SK-N-SH treated with all-trans-retinoic acid at 6 μM for 48 hours (cell line): ENCODE measurements around the gene RUNX3.

Source experiments
- ATAC-seq: fragments of 200-7000 bp; cut with Tn5 transposase; 3 replicates; pipeline ENCODE4 v1.9.1; 2020; ENCODE audit warnings: mild to moderate bottlenecking, moderate library complexity
- ARNTL ChIP-seq: fragments of 450-650 bp; formaldehyde crosslinking; IDR thresholded peaks from 2 replicates; pipeline ENCODE4 v1.5.0; 2020; ENCODE audit warnings: low read depth, mild to moderate bottlenecking, moderate library complexity, borderline replicate concordance
- CSDC2 ChIP-seq: fragments of 250-450 bp; sonication (Bioruptor Pico); IDR thresholded peaks from 2 replicates; pipeline ENCODE4 v1.5.0; 2020; ENCODE audit warnings: mild to moderate bottlenecking, moderate library complexity
- ESRRG ChIP-seq: fragments of 250-450 bp; sonication (Bioruptor Pico); IDR thresholded peaks from 2 replicates; pipeline ENCODE4 v1.6.1; 2021; ENCODE audit warnings: mild to moderate bottlenecking
- ISL1 ChIP-seq: fragments of 250-450 bp; sonication (Bioruptor Pico); IDR thresholded peaks from 2 replicates; pipeline ENCODE4 v2.1.2; 2022; ENCODE audit warnings: mild to moderate bottlenecking, moderate library complexity
- OSR1 ChIP-seq: fragments of 250-450 bp; sonication (Bioruptor Pico); IDR thresholded peaks from 2 replicates; pipeline ENCODE4 v1.8.0; 2022; ENCODE audit warnings: moderate library complexity, mild to moderate bottlenecking, inconsistent platforms
- PPARA ChIP-seq: fragments of 250-450 bp; sonication (Bioruptor Pico); IDR thresholded peaks from 2 replicates; pipeline ENCODE4 v1.5.0; 2020; ENCODE audit warnings: mild to moderate bottlenecking, borderline replicate concordance
- RARB ChIP-seq: fragments of 250-450 bp; sonication (Bioruptor Pico); IDR thresholded peaks from 2 replicates; pipeline ENCODE4 v1.8.0; 2021; ENCODE audit warnings: mild to moderate bottlenecking, moderate library complexity
- SNAI2 ChIP-seq: fragments of 250-450 bp; sonication (Bioruptor Pico); IDR thresholded peaks from 2 replicates; pipeline ENCODE4 v1.5.0; 2020; ENCODE audit warnings: mild to moderate bottlenecking, moderate library complexity
- TCF4 ChIP-seq: fragments of 250-450 bp; sonication (Bioruptor Pico); IDR thresholded peaks from 2 replicates; pipeline ENCODE4 v1.8.0; 2021; ENCODE audit warnings: mild to moderate bottlenecking, moderate library complexity, borderline replicate concordance
- TOX ChIP-seq: fragments of 250-450 bp; sonication (Bioruptor Pico); IDR thresholded peaks from 2 replicates; pipeline ENCODE4 v1.8.0; 2021; ENCODE audit warnings: mild to moderate bottlenecking, moderate library complexity, borderline replicate concordance
- ZC3H10 ChIP-seq: fragments of 250-450 bp; sonication (Bioruptor Pico); IDR thresholded peaks from 2 replicates; pipeline ENCODE4 v1.5.1; 2021; ENCODE audit warnings: mild to moderate bottlenecking, moderate library complexity
- ZFP30 ChIP-seq: fragments of 450-650 bp; formaldehyde crosslinking; IDR thresholded peaks from 2 replicates; pipeline ENCODE4 v1.5.0; 2022; ENCODE audit warnings: mild to moderate bottlenecking, moderate library complexity
- ZNF565 ChIP-seq: fragments of 450-650 bp; formaldehyde crosslinking; conservative IDR thresholded peaks from 2 replicates; pipeline ENCODE4 v1.5.0; 2020; ENCODE audit warnings: low read depth, mild to moderate bottlenecking, moderate library complexity
- ZNF70 ChIP-seq: fragments of 450-650 bp; formaldehyde crosslinking; IDR thresholded peaks from 2 replicates; pipeline ENCODE4 v1.5.0; 2020; ENCODE audit warnings: mild to moderate bottlenecking, moderate library complexity
- ZNF8 ChIP-seq: fragments of 450-650 bp; formaldehyde crosslinking; IDR thresholded peaks from 2 replicates; pipeline ENCODE4 v1.5.0; 2020; ENCODE audit warnings: mild to moderate bottlenecking, moderate library complexity
- TF ChIP-seq, protein P1 (sequence below): fragments of 250-450 bp; sonication (Bioruptor Pico); IDR thresholded peaks from 2 replicates; pipeline ENCODE4 v1.5.1; 2020; ENCODE audit warnings: low read depth, mild to moderate bottlenecking, moderate library complexity
- TF ChIP-seq, protein P2 (sequence below): fragments of 250-450 bp; sonication (Bioruptor Pico); IDR thresholded peaks from 2 replicates; pipeline ENCODE4 v1.8.0; 2020; ENCODE audit warnings: mild to moderate bottlenecking, moderate library complexity, borderline replicate concordance
- TF ChIP-seq, protein P3 (sequence below): fragments of 250-450 bp; sonication (Bioruptor Pico); IDR thresholded peaks from 2 replicates; pipeline ENCODE4 v1.5.0; 2020; ENCODE audit warnings: mild to moderate bottlenecking, moderate library complexity
- TF ChIP-seq, protein P4 (sequence below): fragments of 250-450 bp; sonication (Bioruptor Pico); IDR thresholded peaks from 2 replicates; pipeline ENCODE4 v1.8.0; 2021; ENCODE audit warnings: low read depth, mild to moderate bottlenecking, moderate library complexity, borderline replicate concordance

RUNX3 gene

DNA sequence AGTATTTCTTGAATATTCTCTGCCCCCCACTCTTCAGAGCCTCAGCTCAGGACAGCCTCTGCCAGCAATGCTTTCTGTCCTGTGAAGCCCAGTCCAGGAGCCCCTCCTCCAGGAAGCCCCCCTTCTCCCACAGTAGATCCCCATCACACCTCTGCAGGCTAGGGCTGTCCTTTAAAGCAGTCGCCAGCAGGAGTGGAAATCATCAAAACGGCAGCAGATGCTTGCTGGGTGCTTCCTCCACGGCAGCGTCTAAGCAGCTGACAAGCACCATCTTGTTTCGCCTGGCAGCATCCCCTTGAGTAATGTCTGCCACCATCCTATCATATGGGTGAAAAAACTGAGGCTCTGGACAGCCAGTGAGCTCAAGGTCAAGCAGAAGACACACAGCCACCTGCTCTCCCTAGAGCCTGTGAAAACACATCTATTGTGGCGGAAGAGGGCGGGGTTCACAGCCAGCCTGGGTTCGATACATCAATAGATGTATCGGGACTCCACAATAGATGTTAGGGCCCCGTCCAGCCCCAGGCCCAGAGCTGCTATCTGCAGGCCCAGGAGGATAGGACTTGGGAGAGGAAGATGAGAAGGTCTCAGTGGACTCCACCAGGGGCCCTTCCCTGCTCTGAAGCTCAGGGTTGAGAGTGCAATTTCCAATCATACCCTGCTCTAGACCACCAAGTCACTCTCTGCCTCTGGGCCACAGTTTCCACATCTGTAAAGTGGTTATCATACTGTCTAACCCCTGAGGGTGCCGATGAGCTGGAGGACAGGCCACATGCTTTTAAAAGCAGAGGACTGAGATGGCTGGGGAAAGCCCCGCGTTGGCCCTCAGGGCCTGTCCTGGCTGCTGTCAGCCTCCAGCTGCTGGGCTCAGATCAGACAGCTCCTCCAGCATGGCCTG lies 17.5 kb downstream of the RUNX3 start:
- no peak for TF ChIP-seq ZNF70 (CRISPR knock-in tag)
- no peak for TF ChIP-seq CSDC2
- no peak for TF ChIP-seq TCF4 (CRISPR knock-in tag)
- TF ChIP-seq ESRRG (CRISPR knock-in tag), result no peak
- no peak for TF ChIP-seq ARNTL (CRISPR knock-in tag)
- TF ChIP-seq, protein P1, sequence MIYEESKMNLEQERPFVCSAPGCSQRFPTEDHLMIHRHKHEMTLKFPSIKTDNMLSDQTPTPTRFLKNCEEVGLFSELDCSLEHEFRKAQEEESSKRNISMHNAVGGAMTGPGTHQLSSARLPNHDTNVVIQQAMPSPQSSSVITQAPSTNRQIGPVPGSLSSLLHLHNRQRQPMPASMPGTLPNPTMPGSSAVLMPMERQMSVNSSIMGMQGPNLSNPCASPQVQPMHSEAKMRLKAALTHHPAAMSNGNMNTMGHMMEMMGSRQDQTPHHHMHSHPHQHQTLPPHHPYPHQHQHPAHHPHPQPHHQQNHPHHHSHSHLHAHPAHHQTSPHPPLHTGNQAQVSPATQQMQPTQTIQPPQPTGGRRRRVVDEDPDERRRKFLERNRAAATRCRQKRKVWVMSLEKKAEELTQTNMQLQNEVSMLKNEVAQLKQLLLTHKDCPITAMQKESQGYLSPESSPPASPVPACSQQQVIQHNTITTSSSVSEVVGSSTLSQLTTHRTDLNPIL (CRISPR knock-in tag), result no peak
- ATAC-seq, result no peak; the same call in 2 of the 3 replicates

DNA sequence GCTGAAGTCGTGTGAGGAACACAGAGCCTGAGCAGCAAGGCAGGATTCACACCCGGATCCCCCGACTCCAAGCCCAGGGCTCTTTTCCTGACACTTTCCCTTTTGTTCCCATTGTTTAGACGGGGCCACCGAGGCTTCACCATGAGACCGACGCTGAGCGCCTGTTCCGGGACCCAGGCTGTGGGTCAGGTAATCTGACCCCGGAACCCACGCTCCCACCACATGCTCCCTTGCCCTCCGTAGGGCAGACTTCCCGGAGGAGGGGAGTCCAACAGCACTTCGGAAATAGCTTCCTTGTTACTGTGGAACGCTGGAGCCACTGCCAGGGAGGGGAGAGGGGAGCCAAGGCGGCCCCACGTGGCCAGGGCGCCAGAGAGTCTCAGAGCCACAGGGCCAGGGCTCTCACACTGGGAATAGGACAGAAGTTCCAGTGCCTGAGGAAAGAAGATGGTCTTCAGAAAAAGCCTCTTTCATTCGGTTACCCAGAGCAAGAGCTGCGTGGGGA lies 18.4 kb downstream of the RUNX3 start:
- ATAC-seq, result no peak
- TF ChIP-seq ESRRG (CRISPR knock-in tag) (no peak), SNAI2 (CRISPR knock-in tag) (no peak), PPARA (CRISPR knock-in tag) (no peak), TOX (CRISPR knock-in tag) (no peak), TCF4 (CRISPR knock-in tag) (no peak), ZNF565 (CRISPR knock-in tag) (no peak), RARB (CRISPR knock-in tag) (no peak), ZNF8 (CRISPR knock-in tag) (no peak), ARNTL (CRISPR knock-in tag) (no peak), ISL1 (CRISPR knock-in tag) (no peak)
- TF ChIP-seq, protein P2, sequence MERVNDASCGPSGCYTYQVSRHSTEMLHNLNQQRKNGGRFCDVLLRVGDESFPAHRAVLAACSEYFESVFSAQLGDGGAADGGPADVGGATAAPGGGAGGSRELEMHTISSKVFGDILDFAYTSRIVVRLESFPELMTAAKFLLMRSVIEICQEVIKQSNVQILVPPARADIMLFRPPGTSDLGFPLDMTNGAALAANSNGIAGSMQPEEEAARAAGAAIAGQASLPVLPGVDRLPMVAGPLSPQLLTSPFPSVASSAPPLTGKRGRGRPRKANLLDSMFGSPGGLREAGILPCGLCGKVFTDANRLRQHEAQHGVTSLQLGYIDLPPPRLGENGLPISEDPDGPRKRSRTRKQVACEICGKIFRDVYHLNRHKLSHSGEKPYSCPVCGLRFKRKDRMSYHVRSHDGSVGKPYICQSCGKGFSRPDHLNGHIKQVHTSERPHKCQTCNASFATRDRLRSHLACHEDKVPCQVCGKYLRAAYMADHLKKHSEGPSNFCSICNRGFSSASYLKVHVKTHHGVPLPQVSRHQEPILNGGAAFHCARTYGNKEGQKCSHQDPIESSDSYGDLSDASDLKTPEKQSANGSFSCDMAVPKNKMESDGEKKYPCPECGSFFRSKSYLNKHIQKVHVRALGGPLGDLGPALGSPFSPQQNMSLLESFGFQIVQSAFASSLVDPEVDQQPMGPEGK (CRISPR knock-in tag), result no peak
- TF ChIP-seq, protein P3, sequence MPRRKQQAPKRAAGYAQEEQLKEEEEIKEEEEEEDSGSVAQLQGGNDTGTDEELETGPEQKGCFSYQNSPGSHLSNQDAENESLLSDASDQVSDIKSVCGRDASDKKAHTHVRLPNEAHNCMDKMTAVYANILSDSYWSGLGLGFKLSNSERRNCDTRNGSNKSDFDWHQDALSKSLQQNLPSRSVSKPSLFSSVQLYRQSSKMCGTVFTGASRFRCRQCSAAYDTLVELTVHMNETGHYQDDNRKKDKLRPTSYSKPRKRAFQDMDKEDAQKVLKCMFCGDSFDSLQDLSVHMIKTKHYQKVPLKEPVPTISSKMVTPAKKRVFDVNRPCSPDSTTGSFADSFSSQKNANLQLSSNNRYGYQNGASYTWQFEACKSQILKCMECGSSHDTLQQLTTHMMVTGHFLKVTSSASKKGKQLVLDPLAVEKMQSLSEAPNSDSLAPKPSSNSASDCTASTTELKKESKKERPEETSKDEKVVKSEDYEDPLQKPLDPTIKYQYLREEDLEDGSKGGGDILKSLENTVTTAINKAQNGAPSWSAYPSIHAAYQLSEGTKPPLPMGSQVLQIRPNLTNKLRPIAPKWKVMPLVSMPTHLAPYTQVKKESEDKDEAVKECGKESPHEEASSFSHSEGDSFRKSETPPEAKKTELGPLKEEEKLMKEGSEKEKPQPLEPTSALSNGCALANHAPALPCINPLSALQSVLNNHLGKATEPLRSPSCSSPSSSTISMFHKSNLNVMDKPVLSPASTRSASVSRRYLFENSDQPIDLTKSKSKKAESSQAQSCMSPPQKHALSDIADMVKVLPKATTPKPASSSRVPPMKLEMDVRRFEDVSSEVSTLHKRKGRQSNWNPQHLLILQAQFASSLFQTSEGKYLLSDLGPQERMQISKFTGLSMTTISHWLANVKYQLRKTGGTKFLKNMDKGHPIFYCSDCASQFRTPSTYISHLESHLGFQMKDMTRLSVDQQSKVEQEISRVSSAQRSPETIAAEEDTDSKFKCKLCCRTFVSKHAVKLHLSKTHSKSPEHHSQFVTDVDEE (CRISPR knock-in tag), result no peak
- TF ChIP-seq, protein P4, sequence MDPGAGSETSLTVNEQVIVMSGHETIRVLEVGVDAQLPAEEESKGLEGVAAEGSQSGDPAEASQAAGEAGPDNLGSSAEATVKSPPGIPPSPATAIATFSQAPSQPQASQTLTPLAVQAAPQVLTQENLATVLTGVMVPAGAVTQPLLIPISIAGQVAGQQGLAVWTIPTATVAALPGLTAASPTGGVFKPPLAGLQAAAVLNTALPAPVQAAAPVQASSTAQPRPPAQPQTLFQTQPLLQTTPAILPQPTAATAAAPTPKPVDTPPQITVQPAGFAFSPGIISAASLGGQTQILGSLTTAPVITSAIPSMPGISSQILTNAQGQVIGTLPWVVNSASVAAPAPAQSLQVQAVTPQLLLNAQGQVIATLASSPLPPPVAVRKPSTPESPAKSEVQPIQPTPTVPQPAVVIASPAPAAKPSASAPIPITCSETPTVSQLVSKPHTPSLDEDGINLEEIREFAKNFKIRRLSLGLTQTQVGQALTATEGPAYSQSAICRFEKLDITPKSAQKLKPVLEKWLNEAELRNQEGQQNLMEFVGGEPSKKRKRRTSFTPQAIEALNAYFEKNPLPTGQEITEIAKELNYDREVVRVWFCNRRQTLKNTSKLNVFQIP (CRISPR knock-in tag), result no peak
- TF ChIP-seq, protein P1 (CRISPR knock-in tag), result no peak

DNA sequence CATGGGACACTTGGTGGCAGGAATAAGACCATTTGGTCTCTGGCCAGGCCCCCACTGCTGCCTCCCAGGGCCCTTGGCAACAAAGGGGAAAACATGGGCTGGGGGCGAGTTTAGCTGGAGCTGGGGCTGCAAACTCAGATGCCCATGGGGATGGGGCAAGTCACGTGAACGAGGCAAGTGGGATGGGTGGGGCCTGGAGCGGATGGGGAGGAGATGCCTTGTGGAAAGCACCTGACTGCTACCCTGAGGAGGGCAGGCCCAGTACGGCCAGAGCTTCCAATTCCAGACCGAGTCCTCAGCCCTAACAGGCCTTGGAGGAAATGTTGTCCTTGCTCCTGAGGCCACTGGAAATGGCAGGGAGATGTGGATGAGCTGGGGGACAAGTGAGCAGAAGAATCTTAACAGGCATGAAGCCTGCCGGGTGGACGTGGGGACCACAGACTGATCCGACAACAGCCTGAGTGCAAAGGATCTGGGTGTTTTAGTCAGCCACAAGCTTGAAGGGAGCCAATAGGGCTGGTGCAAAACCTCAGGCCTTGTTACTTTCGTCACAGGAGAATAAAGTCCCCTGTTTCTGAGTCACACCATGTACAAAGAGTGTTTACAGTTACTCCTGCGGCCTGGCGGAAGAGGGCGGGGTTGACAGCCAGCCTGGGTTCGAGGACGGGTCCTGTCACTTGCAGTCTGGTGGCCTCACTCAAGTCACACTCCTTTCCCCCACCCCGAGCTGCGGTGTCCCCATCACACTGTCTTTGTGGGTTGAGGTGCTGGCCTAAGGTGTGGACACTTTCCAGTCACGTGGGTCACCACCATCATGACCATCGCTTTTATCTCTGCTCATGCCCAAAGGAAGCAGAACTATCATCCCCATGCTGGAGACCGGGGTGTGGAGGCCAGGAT lies 19.1 kb downstream of the RUNX3 start:
- no peak for ATAC-seq
- TF ChIP-seq ZFP30 (CRISPR knock-in tag) (no peak), ESRRG (CRISPR knock-in tag) (no peak), OSR1 (CRISPR knock-in tag) (no peak), TCF4 (CRISPR knock-in tag) (no peak), CSDC2 (no peak), ZNF8 (CRISPR knock-in tag) (no peak), ZC3H10 (CRISPR knock-in tag) (no peak), ARNTL (CRISPR knock-in tag) (no peak)
